ENCODE measurements around the gene LNX1.
"Not testable (repeated sequence)": the region's sequence is repeated elsewhere in the genome, so short reads cannot be mapped to it uniquely, and the experiment has no call there.

LNX1 gene

DNA sequence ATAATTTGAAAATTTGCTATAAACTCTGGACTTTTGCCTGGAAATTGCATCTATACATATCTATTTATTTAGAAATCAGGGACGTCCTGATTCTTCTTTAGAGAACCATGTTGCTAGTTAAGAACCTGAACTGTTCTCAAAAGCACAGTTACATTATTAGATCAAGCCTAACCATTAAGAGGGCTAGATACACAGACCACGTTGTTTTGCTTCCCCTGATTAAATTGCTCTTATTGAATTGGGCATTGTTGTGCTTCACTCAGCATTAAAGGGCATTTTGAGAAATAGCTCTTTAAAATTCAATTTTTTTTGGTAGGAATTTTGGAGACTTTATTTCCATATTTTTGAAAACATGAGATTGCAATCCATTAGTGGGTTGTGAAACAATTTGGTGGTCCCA is 169.5 kb downstream of the LNX1 start:
- no peaks in the 10 kb centered on the region for H3K27me3 ChIP-seq (ENCODE audit: insufficient read depth, poor library complexity, severe bottlenecking)
- H3K4me3 ChIP-seq (replicated peaks; ENCODE audit: insufficient read depth, low read length), result no peak overlapping the region
- no peak overlapping the region for H3K27ac ChIP-seq (replicated peaks)
- DNase-seq (ENCODE audit: low read depth in 1 of 2, low spot score in 1 of 2), result no peak
- TF ChIP-seq CTCF (IDR thresholded peaks at IDR 0.05; ENCODE audit: insufficient read depth, low read length) (no peak), GABPA (IDR thresholded peaks at IDR 0.05; ENCODE audit: low read depth) (no peak), POLR2AphosphoS5 (IDR thresholded peaks at IDR 0.05; ENCODE audit: low read depth) (no peak), SPI1 (IDR thresholded peaks at IDR 0.05; ENCODE audit: borderline replicate concordance, low read depth) (no peak)
- TF ChIP-seq, protein P1, sequence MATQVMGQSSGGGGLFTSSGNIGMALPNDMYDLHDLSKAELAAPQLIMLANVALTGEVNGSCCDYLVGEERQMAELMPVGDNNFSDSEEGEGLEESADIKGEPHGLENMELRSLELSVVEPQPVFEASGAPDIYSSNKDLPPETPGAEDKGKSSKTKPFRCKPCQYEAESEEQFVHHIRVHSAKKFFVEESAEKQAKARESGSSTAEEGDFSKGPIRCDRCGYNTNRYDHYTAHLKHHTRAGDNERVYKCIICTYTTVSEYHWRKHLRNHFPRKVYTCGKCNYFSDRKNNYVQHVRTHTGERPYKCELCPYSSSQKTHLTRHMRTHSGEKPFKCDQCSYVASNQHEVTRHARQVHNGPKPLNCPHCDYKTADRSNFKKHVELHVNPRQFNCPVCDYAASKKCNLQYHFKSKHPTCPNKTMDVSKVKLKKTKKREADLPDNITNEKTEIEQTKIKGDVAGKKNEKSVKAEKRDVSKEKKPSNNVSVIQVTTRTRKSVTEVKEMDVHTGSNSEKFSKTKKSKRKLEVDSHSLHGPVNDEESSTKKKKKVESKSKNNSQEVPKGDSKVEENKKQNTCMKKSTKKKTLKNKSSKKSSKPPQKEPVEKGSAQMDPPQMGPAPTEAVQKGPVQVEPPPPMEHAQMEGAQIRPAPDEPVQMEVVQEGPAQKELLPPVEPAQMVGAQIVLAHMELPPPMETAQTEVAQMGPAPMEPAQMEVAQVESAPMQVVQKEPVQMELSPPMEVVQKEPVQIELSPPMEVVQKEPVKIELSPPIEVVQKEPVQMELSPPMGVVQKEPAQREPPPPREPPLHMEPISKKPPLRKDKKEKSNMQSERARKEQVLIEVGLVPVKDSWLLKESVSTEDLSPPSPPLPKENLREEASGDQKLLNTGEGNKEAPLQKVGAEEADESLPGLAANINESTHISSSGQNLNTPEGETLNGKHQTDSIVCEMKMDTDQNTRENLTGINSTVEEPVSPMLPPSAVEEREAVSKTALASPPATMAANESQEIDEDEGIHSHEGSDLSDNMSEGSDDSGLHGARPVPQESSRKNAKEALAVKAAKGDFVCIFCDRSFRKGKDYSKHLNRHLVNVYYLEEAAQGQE (IDR thresholded peaks at IDR 0.05; ENCODE audit: insufficient replicate concordance, low read depth), result no peak

DNA sequence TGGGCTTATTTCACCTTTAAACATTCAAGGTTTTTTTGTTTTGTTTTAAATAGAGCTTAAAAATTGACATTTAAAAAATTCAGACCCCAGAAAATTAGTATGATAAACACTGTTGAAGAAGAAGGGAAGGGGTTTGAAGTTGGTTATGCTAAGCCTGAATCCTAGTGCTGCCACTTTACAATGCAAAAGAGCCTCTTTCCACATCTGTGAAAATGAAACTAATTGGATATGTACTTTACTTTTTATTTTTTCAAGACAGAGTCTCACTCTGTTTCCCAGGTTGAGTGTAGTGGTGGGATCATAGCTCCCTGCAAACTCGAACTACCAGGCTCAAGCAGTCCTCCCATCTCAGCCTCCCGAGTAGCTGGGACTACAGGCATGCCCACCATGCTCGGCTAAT is 172.1 kb downstream of the LNX1 start:
- TF ChIP-seq SPI1 (IDR thresholded peaks at IDR 0.05; ENCODE audit: borderline replicate concordance, low read depth) (no peak), GABPA (IDR thresholded peaks at IDR 0.05; ENCODE audit: low read depth) (no peak), POLR2AphosphoS5 (IDR thresholded peaks at IDR 0.05; ENCODE audit: low read depth) (no peak), CTCF (IDR thresholded peaks at IDR 0.05; ENCODE audit: insufficient read depth, low read length) (no peak)
- TF ChIP-seq, protein P1 (IDR thresholded peaks at IDR 0.05; ENCODE audit: insufficient replicate concordance, low read depth), result no peak
- no peaks in the 10 kb centered on the region for H3K27me3 ChIP-seq (ENCODE audit: insufficient read depth, poor library complexity, severe bottlenecking)
- DNase-seq (ENCODE audit: low read depth in 1 of 2, low spot score in 1 of 2), result no peak
- H3K27ac ChIP-seq (replicated peaks), result no peak overlapping the region
- H3K4me3 ChIP-seq (replicated peaks; ENCODE audit: insufficient read depth, low read length), result no peak overlapping the region

GRCh38 chr4:53409479-53409878 is 181.8 kb downstream of the LNX1 start:
- H3K27me3 ChIP-seq (ENCODE audit: insufficient read depth, poor library complexity, severe bottlenecking); H3K27ac ChIP-seq (replicated peaks); H3K4me3 ChIP-seq (replicated peaks; ENCODE audit: insufficient read depth, low read length); DNase-seq (ENCODE audit: low read depth in 1 of 2, low spot score in 1 of 2): not testable (repeated sequence)

Measured in HL-60 (cell line).